NCI-H1417 treated with DMSO at 0.1 percent for 48 hours (cell line): ENCODE measurements around the gene RNF212B.
"Not testable (repeated sequence)": the region's sequence is repeated elsewhere in the genome, so short reads cannot be mapped to it uniquely, and the experiment has no call there.

Experiments
- DNase-seq: peaks from one replicate; lab custom pipeline; 2025; lab: John Stamatoyannopoulos, UW

The RNF212B gene

GRCh38 chr14:23243066-23243465 lies 5.3 kb downstream of the RNF212B start:
- DNase-seq: no peak

GRCh38 chr14:23245282-23245681 lies 7.5 kb downstream of the RNF212B start:
- no peak for DNase-seq

GRCh38 chr14:23248601-23249000 lies 10.9 kb downstream of the RNF212B start:
- no peak for DNase-seq

GRCh38 chr14:23249824-23250223 lies 12.1 kb downstream of the RNF212B start:
- DNase-seq: no peak

- DNase-seq: no peak
These were observed 14.3 kb downstream of the RNF212B start for GRCh38 chr14:23252006-23252405.

GRCh38 chr14:23252420-23253333 lies 14.9 kb downstream of the RNF212B start:
- no peak for DNase-seq

- DNase-seq: no peak
These were observed 20.5 kb downstream of the RNF212B start for GRCh38 chr14:23258256-23258655.

- no peak for DNase-seq
These were observed 21.7 kb downstream of the RNF212B start for GRCh38 chr14:23259426-23259825.

- not testable (repeated sequence) for DNase-seq
These were observed 23.1 kb downstream of the RNF212B start for GRCh38 chr14:23260849-23261248.

GRCh38 chr14:23269193-23269592 lies 31.5 kb downstream of the RNF212B start:
- no peak for DNase-seq

GRCh38 chr14:23275412-23275811 lies 37.7 kb downstream of the RNF212B start:
- no peak for DNase-seq

- DNase-seq: no peak
These were observed 39.5 kb downstream of the RNF212B start for GRCh38 chr14:23277189-23277588.

GRCh38 chr14:23277928-23278327 lies 40.2 kb downstream of the RNF212B start:
- not testable (repeated sequence) for DNase-seq

- no peak for DNase-seq
These were observed 43.5 kb downstream of the RNF212B start for GRCh38 chr14:23281247-23281646.

GRCh38 chr14:23284654-23285529 lies 47.2 kb downstream of the RNF212B start:
- DNase-seq: no peak

GRCh38 chr14:23285530-23286019 lies 47.8 kb downstream of the RNF212B start:
- no peak for DNase-seq

GRCh38 chr14:23286020-23286901 lies 48.5 kb downstream of the RNF212B start, which contains the start of gene HOMEZ:
Gene HOMEZ, minus strand, starts transcription at chr14:23286132. Its CDS starts 180 bp downstream, at chr14:23285952.
- DNase-seq: peak; percentile 93

- no peak for DNase-seq
These were observed 49.3 kb downstream of the RNF212B start for GRCh38 chr14:23286902-23287479.

GRCh38 chr14:23294734-23295561 lies 57.2 kb downstream of the RNF212B start:
- DNase-seq: no peak
